AG09309 (cell line): Measurements from ENCODE around the gene MYDGF.

Source experiments
- DNase-seq: peaks from one replicate; pipeline ENCODE4 v3.0.0-alpha.2; 2010; ENCODE audit warnings: low read depth
- H3K4me3 ChIP-seq: 2 replicates; pipeline ENCODE4 v1.5.1; 2011; ENCODE audit warnings: mild to moderate bottlenecking, low read depth, low read length, moderate library complexity; ENCODE audit not compliant: control insufficient read depth
- TF ChIP-seq, protein P1 (sequence below): IDR thresholded peaks from 2 replicates; pipeline ENCODE4 v1.5.1; 2011; ENCODE audit warnings: mild to moderate bottlenecking, low read depth, low read length, inconsistent platforms; ENCODE audit not compliant: insufficient read depth, control insufficient read depth; ENCODE audit errors: missing control alignments

The MYDGF gene

DNA sequence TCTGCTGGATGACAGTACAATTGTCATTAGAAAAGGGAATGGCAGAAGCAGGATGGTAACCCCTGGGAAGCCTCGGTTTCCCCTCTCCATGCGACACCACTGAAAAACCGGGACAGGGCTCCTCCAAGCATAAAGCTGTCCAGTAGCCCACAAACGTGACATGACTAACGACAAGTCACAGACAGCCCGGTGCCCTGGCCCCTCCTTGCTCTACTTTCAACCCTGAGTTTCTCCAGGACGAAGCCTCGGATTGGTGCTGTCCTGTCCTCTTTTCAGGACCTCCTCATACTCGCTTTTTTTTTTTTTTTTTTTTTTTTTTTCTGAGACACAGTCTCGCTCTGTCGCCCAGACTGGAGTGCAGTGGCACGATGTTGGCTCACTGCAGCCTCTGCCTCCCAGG lies 37.2 kb upstream of the MYDGF start:
- TF ChIP-seq, protein P1, sequence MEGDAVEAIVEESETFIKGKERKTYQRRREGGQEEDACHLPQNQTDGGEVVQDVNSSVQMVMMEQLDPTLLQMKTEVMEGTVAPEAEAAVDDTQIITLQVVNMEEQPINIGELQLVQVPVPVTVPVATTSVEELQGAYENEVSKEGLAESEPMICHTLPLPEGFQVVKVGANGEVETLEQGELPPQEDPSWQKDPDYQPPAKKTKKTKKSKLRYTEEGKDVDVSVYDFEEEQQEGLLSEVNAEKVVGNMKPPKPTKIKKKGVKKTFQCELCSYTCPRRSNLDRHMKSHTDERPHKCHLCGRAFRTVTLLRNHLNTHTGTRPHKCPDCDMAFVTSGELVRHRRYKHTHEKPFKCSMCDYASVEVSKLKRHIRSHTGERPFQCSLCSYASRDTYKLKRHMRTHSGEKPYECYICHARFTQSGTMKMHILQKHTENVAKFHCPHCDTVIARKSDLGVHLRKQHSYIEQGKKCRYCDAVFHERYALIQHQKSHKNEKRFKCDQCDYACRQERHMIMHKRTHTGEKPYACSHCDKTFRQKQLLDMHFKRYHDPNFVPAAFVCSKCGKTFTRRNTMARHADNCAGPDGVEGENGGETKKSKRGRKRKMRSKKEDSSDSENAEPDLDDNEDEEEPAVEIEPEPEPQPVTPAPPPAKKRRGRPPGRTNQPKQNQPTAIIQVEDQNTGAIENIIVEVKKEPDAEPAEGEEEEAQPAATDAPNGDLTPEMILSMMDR: no peak
- no peak for DNase-seq
- H3K4me3 ChIP-seq: no peak overlapping the region

DNA sequence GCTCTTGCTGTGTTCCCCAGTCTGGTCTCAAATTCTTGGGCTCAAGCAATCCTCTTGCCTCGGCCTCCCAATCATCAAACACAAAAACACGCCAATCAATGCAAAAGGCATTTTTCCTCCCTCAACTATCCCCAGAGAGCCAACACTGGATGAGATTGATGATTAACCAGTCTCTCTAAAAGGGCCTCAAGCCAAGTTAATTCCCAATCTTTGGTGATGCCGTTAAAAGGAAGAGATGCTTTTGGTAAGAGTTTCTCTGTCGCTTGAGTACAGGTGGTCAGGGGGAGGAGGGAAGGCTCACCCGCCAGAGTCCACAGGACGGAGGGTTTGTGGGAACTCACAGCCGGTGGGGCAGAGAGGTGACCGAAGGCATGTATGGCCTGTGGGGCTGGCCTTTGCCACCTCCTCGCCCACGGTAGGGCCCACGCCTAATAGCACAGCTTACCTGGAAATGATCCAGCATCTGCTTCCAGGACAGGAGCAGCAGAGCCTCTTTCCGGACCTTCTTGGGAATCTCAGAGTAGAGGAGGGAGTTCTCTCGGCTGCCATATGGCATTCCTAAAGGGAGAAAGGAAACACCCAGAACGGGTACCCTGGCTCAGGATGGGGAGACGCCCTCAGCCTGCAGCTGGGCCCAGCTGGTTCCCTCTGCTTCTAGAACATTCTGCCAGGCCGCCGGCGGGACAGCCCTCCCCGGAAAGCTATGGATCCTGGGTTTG lies 35.4 kb upstream of the MYDGF start:
- H3K4me3 ChIP-seq: no peak overlapping the region
- no peak for DNase-seq
- TF ChIP-seq, protein P1: no peak

DNA sequence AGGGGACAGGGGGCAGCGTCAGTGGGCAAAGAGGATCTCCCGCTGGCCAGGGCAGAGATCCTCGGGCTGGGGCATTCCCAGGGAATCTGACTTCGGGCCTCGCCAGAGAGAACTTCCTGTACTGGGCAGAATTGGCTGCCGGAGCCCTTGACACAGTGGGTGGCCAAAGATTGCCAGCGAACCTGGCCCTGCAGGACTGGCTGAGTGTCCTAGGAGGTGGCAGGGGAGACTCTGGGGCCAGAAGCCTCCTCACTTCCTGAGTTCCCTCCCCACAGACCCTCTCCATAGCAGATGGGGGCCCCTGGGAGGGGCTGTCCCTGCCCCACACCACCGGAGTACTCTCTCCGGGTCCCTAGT lies 34.2 kb upstream of the MYDGF start:
- no peak for DNase-seq
- TF ChIP-seq, protein P1: no peak
- no peak overlapping the region for H3K4me3 ChIP-seq

DNA sequence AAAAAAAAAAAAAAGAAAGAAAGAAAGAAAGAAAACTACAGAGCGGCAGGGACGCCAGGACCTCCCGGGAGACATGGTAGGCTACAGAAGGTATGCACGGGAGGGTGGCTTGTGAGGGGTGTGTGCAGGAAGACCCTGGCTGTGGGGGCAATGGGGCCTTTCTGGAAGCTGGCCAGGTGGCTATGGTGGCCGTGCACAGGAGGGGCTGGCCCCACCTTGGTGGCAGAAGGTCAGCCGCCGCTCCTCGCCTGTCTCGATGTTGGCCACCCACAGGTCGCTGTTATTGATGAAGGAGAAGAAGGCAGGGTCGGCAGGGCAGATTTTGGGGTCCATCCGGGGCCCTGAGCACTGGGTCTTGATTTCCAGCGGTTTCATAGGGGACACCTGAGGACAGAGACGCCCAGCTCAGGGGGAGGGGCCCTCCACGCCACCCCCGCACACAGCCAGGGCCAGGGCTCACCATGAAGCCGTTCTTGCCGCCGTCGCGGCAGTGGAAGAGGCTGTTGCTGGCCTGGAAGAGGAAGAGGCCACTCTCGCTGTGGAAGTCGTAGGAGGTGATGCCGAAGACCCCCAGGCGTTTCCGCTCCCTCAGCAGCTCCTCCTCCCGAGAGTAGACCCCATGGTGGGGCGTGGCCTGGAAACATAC lies 33.7 kb upstream of the MYDGF start:
- no peak for DNase-seq
- TF ChIP-seq, protein P1: no peak
- H3K4me3 ChIP-seq: no peak overlapping the region

DNA sequence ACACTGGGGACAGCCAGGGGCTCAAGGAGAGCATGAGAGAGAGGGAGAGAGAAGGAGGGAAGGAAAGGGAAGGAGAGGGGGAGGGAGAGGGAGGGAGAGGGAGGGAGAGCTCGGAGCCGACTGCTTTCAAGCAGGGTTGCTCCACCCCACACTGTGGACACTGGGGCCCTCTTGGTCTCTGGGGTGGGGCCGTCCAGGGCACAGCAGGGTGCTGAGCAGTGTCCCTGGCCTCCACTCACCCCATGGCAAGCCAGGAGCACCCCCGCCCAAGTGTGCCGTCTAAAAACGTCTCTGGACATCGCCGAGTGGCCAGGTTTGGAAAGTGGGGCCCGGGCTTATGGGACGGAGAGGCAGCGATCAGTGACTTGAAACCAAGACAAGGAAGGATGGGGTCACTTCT lies 32.6 kb upstream of the MYDGF start:
- H3K4me3 ChIP-seq: no peak overlapping the region
- TF ChIP-seq, protein P1: no peak
- DNase-seq: no peak

DNA sequence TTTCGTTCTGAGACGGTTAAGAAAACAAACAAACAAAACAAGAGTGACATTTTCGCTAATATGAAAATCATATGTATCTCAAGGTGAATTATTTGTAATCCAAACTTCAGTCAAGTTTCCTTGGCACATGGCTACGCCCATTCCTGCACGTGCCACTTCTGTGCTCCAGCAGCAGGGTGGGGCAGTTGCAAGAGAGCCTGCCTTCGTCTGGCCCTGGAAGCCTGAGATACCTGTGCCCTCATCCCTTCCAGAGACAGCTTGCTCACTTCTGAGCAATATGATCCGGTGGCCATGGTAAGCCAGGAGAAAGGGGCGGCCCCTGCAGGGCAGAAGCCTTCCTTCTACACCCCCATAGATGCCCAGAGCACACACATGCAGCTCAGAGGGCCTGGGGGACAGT lies 31.4 kb upstream of the MYDGF start:
- TF ChIP-seq, protein P1: no peak
- no peak for DNase-seq
- H3K4me3 ChIP-seq: no peak overlapping the region

DNA sequence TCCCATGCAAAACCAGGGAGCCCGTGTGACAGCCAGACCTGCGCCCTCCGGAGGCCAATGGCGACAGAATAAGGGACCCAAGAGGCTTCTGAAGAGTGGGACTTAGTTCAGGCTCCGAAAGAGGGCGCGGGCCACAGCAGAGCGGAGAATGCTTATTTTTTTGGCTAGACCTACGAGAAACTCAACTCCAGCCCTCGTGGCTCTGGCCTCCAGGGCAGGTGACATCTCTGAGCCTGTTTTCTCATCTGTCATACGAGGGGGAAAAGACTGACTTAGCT lies 30.5 kb upstream of the MYDGF start:
- no peak for DNase-seq
- TF ChIP-seq, protein P1: no peak
- no peak overlapping the region for H3K4me3 ChIP-seq
